Spleen (tissue), 7 donors: ENCODE results near the gene FPR1.

ENCODE experiments used
- POLR2A ChIP-seq, 3 donors: fragments of 450-650 bp; IDR thresholded peaks; one replicate each; pipeline ENCODE4 v1.5.1; 2017; ENCODE audit warnings: antibody characterized with exemption in 3 of 3, mild to moderate bottlenecking in 1 of 3
- POLR2AphosphoS5 ChIP-seq, 3 donors: sonication (generic); formaldehyde crosslinking; IDR thresholded peaks; one replicate each; pipeline ENCODE4 v1.5.1; 2017; ENCODE audit warnings: antibody characterized with exemption in 3 of 3
- TF ChIP-seq, protein P1 (sequence below), 11 experiments: fragments of 200-600 bp in 7 of 11; fragments of 450-650 bp in 4 of 11; sonication (generic) in 4 of 11; IDR thresholded peaks in 8 of 11; conservative IDR thresholded peaks in 3 of 11; 1 replicate in 7 of 11; 2 replicates in 4 of 11; pipeline versions ENCODE4 v1.4.0 to v1.8.0; 2016 to 2021; ENCODE audit warnings: antibody characterized with exemption in 11 of 11, inconsistent platforms in 4 of 11, mild to moderate bottlenecking in 1 of 11
- donor health status: DM: no; HTN: no; CAD: no; lungs with moderate emphysema.
- donor health status: DM: no; HTN: no; CAD: no.
- donor health status: DM: no; HTN: no; CAD: no.

DNA sequence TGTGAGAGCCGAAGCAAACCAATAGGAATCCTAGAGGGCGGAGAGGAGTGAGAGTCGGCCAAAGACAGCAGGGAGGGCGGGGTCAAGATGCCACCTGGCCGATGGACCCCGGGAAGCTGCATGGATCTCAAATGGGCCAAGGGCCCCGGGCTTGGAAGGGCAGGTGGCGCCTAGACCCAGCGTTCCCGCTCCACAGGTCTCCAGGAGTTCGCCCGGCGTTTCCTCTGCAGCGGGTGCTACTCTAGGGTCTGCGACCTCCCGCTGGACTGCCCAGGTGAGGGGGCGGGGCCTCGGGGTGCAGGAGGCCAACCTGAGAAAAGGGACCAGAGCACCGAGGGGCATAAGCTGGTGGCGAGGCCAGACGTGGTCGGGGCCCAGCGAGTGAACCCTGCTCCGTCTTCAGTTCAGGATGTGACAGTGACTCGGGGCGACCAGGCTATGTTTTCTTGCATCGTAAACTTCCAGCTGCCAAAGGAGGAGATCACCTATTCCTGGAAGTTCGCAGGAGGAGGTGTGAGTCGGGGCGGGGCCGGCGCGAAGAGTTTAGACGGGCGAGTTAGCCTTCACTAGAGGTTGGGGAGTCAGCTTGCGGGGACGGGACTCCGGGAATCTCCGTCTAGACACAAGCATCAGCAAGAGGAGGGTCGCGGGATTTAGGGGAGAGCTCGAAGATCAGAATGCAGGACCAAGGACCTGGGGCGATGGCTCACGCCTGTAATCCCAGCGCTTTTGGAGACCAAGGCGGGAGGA, 48.7 kb downstream of the FPR1 start:
- TF ChIP-seq, protein P1, sequence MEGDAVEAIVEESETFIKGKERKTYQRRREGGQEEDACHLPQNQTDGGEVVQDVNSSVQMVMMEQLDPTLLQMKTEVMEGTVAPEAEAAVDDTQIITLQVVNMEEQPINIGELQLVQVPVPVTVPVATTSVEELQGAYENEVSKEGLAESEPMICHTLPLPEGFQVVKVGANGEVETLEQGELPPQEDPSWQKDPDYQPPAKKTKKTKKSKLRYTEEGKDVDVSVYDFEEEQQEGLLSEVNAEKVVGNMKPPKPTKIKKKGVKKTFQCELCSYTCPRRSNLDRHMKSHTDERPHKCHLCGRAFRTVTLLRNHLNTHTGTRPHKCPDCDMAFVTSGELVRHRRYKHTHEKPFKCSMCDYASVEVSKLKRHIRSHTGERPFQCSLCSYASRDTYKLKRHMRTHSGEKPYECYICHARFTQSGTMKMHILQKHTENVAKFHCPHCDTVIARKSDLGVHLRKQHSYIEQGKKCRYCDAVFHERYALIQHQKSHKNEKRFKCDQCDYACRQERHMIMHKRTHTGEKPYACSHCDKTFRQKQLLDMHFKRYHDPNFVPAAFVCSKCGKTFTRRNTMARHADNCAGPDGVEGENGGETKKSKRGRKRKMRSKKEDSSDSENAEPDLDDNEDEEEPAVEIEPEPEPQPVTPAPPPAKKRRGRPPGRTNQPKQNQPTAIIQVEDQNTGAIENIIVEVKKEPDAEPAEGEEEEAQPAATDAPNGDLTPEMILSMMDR (IDR thresholded peaks at IDR 0.05 in 8 of 11, conservative IDR thresholded peaks at IDR 0.05 in 3 of 11), result no peak
- TF ChIP-seq POLR2A (IDR thresholded peaks at IDR 0.05), result no peak
- TF ChIP-seq POLR2AphosphoS5 (IDR thresholded peaks at IDR 0.05), result peak; percentile 27 to 77 (median 66)
